GM12873 (cell line): ENCODE data around the gene RHOU.

Source experiments
- TF ChIP-seq, protein P1 (sequence below): IDR thresholded peaks from 2 replicates; pipeline ENCODE4 v1.5.1; 2012; ENCODE audit warnings: low read depth, mild to moderate bottlenecking, moderate library complexity, low read length, control low read depth; ENCODE audit not compliant: insufficient read depth; ENCODE audit errors: missing control alignments

The RHOU gene

DNA sequence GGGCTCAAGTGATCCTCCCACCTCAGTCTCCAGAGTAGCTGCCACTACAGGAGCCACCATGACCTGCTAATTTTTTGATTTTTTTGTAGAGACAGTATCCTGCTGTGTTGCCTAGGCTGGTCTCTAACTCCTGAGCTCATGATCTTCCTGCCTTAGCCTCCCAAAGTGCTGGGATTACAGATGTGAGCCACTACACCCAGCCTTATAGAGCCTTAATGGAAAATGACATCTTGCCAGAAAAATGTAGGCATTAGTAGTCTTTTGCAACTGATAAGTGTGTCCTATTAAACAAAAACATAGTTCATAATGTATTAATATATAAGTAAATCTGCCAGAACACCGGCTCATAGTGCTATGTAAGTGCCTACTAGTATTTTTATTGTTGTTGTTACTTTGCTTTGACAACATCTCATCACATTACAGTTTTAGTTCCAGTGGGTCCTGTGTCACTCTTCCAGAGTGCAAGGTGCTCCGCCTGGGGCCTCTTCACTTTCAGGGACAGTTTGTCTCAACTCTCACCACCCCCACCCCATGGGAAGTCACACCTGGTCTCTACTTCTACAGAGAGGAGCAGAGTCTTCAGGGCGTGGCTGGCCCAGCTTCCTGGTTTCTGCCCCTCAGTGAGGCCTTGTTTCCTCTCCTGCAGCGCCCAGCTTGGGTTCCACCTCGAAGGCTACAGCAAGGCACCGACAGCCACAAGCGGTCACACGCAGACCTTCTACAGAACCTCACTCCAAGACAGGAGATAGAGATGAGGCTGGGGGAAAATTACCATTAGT, 30.1 kb downstream of the RHOU start:
- TF ChIP-seq, protein P1, sequence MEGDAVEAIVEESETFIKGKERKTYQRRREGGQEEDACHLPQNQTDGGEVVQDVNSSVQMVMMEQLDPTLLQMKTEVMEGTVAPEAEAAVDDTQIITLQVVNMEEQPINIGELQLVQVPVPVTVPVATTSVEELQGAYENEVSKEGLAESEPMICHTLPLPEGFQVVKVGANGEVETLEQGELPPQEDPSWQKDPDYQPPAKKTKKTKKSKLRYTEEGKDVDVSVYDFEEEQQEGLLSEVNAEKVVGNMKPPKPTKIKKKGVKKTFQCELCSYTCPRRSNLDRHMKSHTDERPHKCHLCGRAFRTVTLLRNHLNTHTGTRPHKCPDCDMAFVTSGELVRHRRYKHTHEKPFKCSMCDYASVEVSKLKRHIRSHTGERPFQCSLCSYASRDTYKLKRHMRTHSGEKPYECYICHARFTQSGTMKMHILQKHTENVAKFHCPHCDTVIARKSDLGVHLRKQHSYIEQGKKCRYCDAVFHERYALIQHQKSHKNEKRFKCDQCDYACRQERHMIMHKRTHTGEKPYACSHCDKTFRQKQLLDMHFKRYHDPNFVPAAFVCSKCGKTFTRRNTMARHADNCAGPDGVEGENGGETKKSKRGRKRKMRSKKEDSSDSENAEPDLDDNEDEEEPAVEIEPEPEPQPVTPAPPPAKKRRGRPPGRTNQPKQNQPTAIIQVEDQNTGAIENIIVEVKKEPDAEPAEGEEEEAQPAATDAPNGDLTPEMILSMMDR = no peak

DNA sequence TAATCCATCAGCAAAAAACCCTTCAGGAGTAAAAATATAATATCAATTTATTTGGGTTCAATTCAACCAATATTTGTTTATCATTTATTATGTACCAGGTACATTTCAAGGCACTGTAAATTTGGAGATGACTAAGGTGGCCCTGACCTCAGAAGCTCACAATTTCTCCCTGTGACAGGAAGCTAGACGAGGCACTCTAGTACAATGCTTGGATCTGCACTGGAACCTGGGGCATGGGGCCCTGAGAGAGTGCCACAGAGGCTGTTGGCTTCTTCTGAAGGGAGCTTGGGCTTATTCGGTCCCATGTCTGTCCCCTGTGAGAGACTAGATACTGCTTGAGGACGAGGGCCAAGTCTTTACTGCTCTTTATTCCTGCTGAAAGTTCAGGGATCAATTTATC, 31.5 kb downstream of the RHOU start:
- TF ChIP-seq, protein P1 = no peak

DNA sequence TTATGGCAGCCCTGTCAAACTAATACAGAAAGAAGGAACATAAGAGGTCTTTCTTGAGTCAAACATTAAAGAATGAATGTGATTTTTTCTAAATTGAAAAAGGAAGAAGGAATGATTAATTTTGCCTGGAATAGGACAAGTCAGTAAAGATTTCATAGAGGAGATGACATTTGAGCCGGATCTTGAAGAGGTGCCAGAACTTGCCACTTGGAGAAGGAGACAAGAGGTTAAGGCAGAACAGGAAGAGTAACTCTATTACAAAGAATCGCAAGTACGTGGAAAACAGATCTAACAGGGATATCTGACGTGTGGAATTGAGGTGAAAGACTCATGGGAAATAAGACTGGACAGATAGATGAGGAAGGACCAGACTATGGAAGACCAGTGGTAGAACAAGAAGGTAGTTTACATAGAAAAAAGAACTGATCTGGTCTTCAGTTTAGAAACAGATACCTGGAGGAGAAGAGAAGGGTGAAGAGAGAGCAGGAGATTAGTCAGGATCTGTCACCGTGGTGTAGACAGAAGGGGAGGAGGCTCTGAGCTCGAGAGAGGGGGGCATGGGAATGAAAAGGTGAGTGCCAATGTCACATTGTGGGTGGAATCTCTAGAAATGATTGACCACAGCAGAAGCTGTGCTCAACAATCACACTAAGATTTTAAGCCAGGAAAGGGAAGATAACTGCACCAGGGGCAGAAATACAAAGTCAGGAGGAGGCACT, 32.5 kb downstream of the RHOU start:
- TF ChIP-seq, protein P1 = no peak

DNA sequence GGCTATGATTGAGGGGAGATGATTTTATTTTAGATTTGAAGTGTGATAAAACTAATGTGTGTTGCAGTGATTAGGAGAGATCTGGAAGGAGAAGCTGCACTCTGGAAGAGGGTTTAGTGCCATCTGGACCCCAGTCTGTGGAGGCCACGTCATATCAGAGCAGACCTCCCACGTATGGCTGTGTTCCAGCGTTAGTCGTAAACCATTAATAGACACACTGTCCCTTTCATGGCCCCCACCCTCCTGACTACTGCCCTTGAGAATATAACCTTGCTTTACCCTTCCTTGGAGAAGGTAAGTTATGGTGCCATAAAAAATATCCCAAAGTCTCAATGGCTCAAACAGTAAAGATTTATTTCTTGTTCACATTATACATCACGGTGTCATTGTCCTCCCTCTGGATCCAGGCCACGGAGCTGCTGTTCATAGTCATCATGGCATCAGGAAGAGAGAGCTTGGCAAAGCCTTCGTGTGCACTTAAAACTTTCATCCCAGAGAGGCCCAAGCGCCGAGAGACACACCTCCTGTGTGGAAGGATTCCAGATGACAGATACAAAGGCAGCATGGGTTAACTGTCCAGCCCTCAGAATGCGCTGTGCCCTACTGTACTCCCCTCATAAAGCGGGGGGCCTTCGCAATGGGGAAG, 33.2 kb downstream of the RHOU start:
- TF ChIP-seq, protein P1 = no peak

DNA sequence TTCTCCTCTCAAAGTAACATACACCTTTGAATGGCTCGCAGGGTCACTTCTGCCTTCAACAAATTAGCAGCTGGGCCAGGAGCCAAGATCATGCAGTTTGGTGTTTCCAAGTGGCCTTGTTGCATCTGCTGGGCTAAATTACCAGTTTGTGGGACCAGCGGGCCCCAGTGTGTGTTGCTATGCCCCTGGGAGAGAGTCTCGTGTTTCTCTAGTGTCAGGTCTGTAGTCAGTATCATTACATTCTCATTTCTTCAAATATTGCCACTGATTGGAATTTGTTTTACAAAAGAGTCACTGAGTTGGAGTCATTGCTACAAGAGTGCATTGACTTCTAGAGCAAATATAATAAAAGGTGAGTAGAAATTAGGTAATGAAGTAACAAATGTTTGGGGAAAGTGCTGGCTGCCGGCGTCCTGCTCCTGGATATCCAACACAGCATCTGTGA, 35.5 kb downstream of the RHOU start:
- TF ChIP-seq, protein P1 = no peak

DNA sequence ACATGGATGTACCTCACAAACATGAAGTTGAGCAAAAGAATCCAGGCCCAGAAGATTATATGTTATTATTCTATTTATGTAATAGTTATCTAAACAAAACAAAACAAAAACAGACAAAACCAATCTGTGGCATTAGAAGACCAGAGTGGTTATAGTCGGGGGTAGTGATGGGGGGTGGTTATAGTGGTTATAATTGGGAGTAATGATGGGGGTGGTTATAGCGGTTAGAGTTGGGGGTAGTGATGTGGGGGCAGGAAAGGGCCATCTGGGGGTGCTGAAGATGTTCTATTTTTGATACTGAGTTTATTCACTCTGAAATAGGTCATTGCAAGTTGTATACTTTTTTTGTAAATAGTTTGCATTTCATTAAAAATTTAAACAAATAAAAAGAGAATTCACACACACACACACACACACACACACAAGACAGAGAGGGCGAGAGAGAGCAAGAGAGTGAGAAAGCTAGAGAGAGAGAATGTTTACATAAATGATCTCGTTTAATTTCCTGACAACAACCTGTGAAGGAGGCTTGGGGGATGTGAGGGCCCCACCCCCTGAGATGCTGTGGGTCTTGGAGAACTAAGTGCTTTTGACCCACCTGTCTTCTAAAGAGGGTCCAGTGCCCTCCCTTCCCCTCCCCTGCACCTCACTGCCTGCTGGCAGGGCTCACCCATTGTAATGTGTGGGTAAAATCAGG, 37.4 kb downstream of the RHOU start:
- TF ChIP-seq, protein P1 = no peak
